HG02798 (cell line): ENCODE results near the gene PNCK.
"Not testable (repeated sequence)": the region's sequence is repeated elsewhere in the genome, so short reads cannot be mapped to it uniquely, and the experiment has no call there.

Experiments used
- ATAC-seq: cut with Tn5 transposase; IDR thresholded peaks from one replicate; pipeline ENCODE4 v1.9.1; 2021; ENCODE audit warnings: mild to moderate bottlenecking; ENCODE audit not compliant: unreplicated experiment, poor library complexity

The PNCK gene

GRCh38 chrX:153699784-153700371 lies 26.3 kb upstream of the PNCK start:
- ATAC-seq: not testable (repeated sequence)

- ATAC-seq: not testable (repeated sequence)
Measured at GRCh38 chrX:153699210-153699783, 25.7 kb upstream of the PNCK start.

GRCh38 chrX:153697924-153698865 lies 24.6 kb upstream of the PNCK start:
- ATAC-seq: no peak

- not testable (repeated sequence) for ATAC-seq
Measured at GRCh38 chrX:153696986-153697722, 23.5 kb upstream of the PNCK start.

GRCh38 chrX:153696538-153696937 lies 22.9 kb upstream of the PNCK start:
- not testable (repeated sequence) for ATAC-seq

- no peak for ATAC-seq
Measured at GRCh38 chrX:153696100-153696499, 22.5 kb upstream of the PNCK start.

GRCh38 chrX:153694687-153695270 lies 21.2 kb upstream of the PNCK start:
- no peak for ATAC-seq

GRCh38 chrX:153694256-153694655 lies 20.6 kb upstream of the PNCK start:
- ATAC-seq: not testable (repeated sequence)

- ATAC-seq: no peak
Measured at GRCh38 chrX:153693216-153694086, 19.8 kb upstream of the PNCK start.

GRCh38 chrX:153692611-153693156 lies 19.1 kb upstream of the PNCK start:
- no peak for ATAC-seq

- ATAC-seq: no peak
Measured at GRCh38 chrX:153692003-153692402, 18.4 kb upstream of the PNCK start.

- not testable (repeated sequence) for ATAC-seq
Measured at GRCh38 chrX:153691032-153691827, 17.6 kb upstream of the PNCK start.

- ATAC-seq: no peak
Measured at GRCh38 chrX:153690466-153690865, 16.9 kb upstream of the PNCK start.

GRCh38 chrX:153689654-153690465 lies 16.2 kb upstream of the PNCK start:
- ATAC-seq: no peak

- no peak for ATAC-seq
Measured at GRCh38 chrX:153688911-153689590, 15.4 kb upstream of the PNCK start.

- ATAC-seq: no peak
Measured at GRCh38 chrX:153688506-153688905, 14.9 kb upstream of the PNCK start.

- no peak for ATAC-seq
Measured at GRCh38 chrX:153688071-153688470, 14.5 kb upstream of the PNCK start.
